Fibroblast of lung (primary cell): ENCODE measurements around the gene KRT75. TPM values are rescaled to one million over a fixed set of nuclear protein-coding genes. Genes with fewer than 3 reads are reported as not detected.
"Not testable (repeated sequence)": the region's sequence is repeated elsewhere in the genome, so short reads cannot be mapped to it uniquely, and the experiment has no call there.

Experiments used
- DNase-seq, 2 donors: peaks; one replicate each; pipeline versions ENCODE4 v3.0.0 to v3.0.0-alpha.2; 2010; ENCODE audit warnings: low read depth in 2 of 2
- H2AFZ ChIP-seq: 2 replicates; pipeline ENCODE4 v1.5.1; 2012; ENCODE audit warnings: low read length, control low read depth, inconsistent platforms
- H3K27ac ChIP-seq: 2 replicates; pipeline ENCODE4 v1.5.1; 2011; ENCODE audit warnings: low read length, control low read depth; ENCODE audit not compliant: insufficient read depth
- H3K27me3 ChIP-seq: 2 replicates; pipeline ENCODE4 v1.5.1; 2011; ENCODE audit warnings: mild to moderate bottlenecking, low read length; ENCODE audit not compliant: control insufficient read depth, insufficient read depth
- H3K36me3 ChIP-seq: 2 replicates; pipeline ENCODE4 v1.5.1; 2011; ENCODE audit warnings: low read length; ENCODE audit not compliant: control insufficient read depth, insufficient read depth
- H3K4me1 ChIP-seq: 2 replicates; pipeline ENCODE4 v1.5.1; 2011; ENCODE audit warnings: low read length; ENCODE audit not compliant: control insufficient read depth, insufficient read depth; ENCODE audit errors: extremely low read depth
- H3K4me2 ChIP-seq: 2 replicates; pipeline ENCODE4 v1.5.1; 2011; ENCODE audit warnings: low read length, control low read depth; ENCODE audit not compliant: insufficient read depth; ENCODE audit errors: extremely low read depth
- H3K4me3 ChIP-seq, 4 experiments: fragments of 200-600 bp in 1 of 4; sonication (generic) in 1 of 4; replicated peaks in 1 of 4; 2 replicates each; pipeline ENCODE4 v1.5.1; 2011 to 2016; ENCODE audit warnings: low read length in 4 of 4, low read depth in 3 of 4, mild to moderate bottlenecking in 3 of 4, control low read depth in 2 of 4, inconsistent platforms in 1 of 4, mixed read lengths in 1 of 4; ENCODE audit not compliant: insufficient read depth in 1 of 4; ENCODE audit errors: control extremely low read depth in 1 of 4
- H3K79me2 ChIP-seq: 2 replicates; pipeline ENCODE4 v1.5.1; 2012; ENCODE audit warnings: mild to moderate bottlenecking, low read length, inconsistent platforms; ENCODE audit not compliant: control insufficient read depth, insufficient read depth
- H3K9ac ChIP-seq: 2 replicates; pipeline ENCODE4 v1.5.1; 2011; ENCODE audit warnings: mild to moderate bottlenecking, low read length, control low read depth; ENCODE audit not compliant: insufficient read depth
- H3K9me3 ChIP-seq: 2 replicates; pipeline ENCODE4 v1.5.1; 2012; ENCODE audit warnings: low read depth, low read length; ENCODE audit not compliant: control insufficient read depth, insufficient read depth
- H4K20me1 ChIP-seq: 2 replicates; pipeline ENCODE4 v1.5.1; 2011; ENCODE audit warnings: low read length; ENCODE audit not compliant: control insufficient read depth, insufficient read depth; ENCODE audit errors: extremely low read depth
- EZH2 ChIP-seq: IDR thresholded peaks from 2 replicates; pipeline ENCODE4 v1.5.1; 2012; ENCODE audit warnings: low read length, control low read depth, mild to moderate bottlenecking; ENCODE audit errors: missing control alignments
- polyA plus RNA-seq, 2 donors: library from polyadenylated mRNA; depleted of rRNA in 1 of 2; stranded (reverse) in 1 of 2; unstranded in 1 of 2; fragments of >200 nt; gene quantifications; 2 replicates each; pipeline ENCODE4 v1.2.1, GENCODE V29; 2011 to 2012; ENCODE audit warnings: missing spikeins in 1 of 2
- total RNA-seq: library from RNA; depleted of rRNA; stranded (reverse); fragments of >200 nt; gene quantifications from 2 replicates; pipeline ENCODE4 v1.2.1, GENCODE V29; 2014
- TF ChIP-seq, protein P1 (sequence below), 2 donors: IDR thresholded peaks in 1 of 2; conservative IDR thresholded peaks in 1 of 2; 1 replicate in 1 of 2; 2 replicates in 1 of 2; pipeline ENCODE4 v1.5.1; 2011 to 2012; ENCODE audit warnings: low read length in 2 of 2, control low read depth in 1 of 2, inconsistent platforms in 1 of 2, low read depth in 1 of 2, mild to moderate bottlenecking in 1 of 2

Gene KRT75
- total and polyA plus RNA-seq, 2 donors (not counting 1 experiment from before 2014, with no cell fraction given), result not detected

DNA sequence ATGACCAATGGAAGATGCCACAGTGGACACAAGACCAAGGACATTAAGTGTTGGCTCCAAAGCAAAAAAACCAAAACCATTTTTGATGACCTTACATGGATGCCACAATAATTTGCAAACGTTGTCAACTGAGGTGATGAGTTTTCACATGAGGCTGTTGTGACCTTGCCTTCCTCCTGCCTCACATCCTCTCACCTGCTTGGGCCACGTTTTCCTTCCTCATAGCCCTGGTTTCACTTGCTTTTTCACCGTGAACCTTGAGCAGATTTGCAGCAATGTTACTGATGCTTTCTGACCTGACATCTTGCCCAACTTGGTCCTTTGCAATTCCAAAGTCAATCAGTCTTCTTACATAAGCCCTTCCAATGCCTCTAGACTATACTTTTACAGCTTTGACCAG lies 14.1 kb upstream of the KRT75 start:
- H3K27me3 ChIP-seq, result peaks cover 2% of the 10 kb centered on the region
- no peaks in the 10 kb centered on the region for H4K20me1 ChIP-seq
- no peaks in the 10 kb centered on the region for H3K36me3 ChIP-seq
- no peak overlapping the region for H3K27ac ChIP-seq
- H2AFZ ChIP-seq, result no peak overlapping the region
- H3K9ac ChIP-seq, result no peak overlapping the region
- H3K4me2 ChIP-seq, result no peak overlapping the region
- no peaks in the 10 kb centered on the region for H3K79me2 ChIP-seq
- no peak for TF ChIP-seq EZH2
- TF ChIP-seq, protein P1, sequence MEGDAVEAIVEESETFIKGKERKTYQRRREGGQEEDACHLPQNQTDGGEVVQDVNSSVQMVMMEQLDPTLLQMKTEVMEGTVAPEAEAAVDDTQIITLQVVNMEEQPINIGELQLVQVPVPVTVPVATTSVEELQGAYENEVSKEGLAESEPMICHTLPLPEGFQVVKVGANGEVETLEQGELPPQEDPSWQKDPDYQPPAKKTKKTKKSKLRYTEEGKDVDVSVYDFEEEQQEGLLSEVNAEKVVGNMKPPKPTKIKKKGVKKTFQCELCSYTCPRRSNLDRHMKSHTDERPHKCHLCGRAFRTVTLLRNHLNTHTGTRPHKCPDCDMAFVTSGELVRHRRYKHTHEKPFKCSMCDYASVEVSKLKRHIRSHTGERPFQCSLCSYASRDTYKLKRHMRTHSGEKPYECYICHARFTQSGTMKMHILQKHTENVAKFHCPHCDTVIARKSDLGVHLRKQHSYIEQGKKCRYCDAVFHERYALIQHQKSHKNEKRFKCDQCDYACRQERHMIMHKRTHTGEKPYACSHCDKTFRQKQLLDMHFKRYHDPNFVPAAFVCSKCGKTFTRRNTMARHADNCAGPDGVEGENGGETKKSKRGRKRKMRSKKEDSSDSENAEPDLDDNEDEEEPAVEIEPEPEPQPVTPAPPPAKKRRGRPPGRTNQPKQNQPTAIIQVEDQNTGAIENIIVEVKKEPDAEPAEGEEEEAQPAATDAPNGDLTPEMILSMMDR (conservative IDR thresholded peaks at IDR 0.05 in 1 of 2, IDR thresholded peaks at IDR 0.05 in 1 of 2; ENCODE audit: low read depth in 1 of 2, low read length in 2 of 2), result no peak
- H3K4me3 ChIP-seq, result no peak overlapping the region
- no peaks in the 10 kb centered on the region for H3K4me1 ChIP-seq
- no peaks in the 10 kb centered on the region for H3K9me3 ChIP-seq
- no peak for DNase-seq

DNA sequence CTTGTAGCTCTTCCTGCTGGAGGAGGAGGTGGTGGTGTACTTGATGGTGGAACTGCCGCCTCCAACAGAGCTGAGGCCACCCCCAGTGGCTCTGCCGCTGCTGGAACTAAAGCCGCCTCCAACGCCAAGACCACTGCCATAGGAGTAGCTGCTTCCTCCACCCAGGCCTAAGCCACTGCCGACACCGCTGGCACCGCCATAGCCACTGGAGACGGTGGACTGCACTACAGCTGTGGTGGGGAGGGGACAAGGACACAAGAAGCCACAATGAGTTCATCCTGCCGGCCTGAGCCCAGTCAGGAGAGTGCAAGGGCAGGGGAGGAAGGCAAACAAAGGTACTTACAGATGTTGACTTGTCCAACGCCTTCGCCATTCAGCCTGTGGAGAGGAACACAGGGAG lies 13.0 kb upstream of the KRT75 start:
- not testable (repeated sequence) for H3K27me3 ChIP-seq, H3K4me1 ChIP-seq, DNase-seq, H3K79me2 ChIP-seq, H4K20me1 ChIP-seq, H3K36me3 ChIP-seq, H2AFZ ChIP-seq, H3K9me3 ChIP-seq, H3K4me2 ChIP-seq, H3K9ac ChIP-seq, H3K27ac ChIP-seq, H3K4me3 ChIP-seq

DNA sequence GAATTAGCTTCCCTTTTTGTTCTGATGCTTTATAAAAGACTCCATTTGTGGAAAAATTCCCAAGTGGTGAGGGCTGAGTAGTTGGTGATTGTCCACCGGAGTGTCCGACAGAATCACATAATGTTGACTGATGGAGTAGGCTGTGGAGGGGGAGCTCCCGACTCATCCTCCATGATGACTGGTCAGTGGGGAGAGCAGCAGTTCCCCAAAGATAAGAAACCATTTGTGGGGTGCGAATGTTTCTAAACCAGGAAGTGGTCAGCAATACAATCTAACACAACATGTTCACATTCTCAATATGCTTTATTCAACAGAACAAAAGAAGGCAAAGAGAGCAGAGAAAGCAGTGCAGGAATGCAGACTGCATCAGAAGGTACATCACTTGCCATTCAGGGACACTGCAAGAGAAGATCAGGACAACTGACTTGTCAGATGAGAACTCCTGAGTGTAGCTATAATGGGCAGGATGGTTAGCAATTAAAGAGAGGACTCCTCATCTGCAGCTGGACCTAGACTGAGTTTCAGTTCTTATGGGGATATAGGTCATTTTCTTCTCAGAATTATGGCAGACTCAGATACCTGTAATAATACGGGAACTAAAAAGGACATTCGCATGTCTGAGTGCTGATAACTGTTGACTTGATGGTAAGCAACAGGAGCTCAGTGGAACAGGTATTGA lies 12.3 kb upstream of the KRT75 start:
- Histone ChIP-seq H4K20me1 (no peaks in the 10 kb centered on the region), H3K4me3 (no peak overlapping the region), H3K9me3 (no peaks in the 10 kb centered on the region), H3K27me3 (peaks cover 2% of the 10 kb centered on the region), H3K4me1 (no peaks in the 10 kb centered on the region), H3K36me3 (no peaks in the 10 kb centered on the region), H3K4me2 (no peak overlapping the region), H3K9ac (no peak overlapping the region), H3K79me2 (no peaks in the 10 kb centered on the region), H3K27ac (no peak overlapping the region), H2AFZ (no peak overlapping the region)
- TF ChIP-seq, protein P1 (conservative IDR thresholded peaks at IDR 0.05 in 1 of 2, IDR thresholded peaks at IDR 0.05 in 1 of 2; ENCODE audit: low read depth in 1 of 2, low read length in 2 of 2), result no peak
- no peak for TF ChIP-seq EZH2
- peak in 1 of 2 donors; percentile 30 for DNase-seq
